DOHH2 (cell line): ENCODE measurements around the gene RIPOR3.

Experiments used
- EZH2phosphoT487 ChIP-seq: fragments of 200-600 bp; sonication (generic); IDR thresholded peaks from 2 replicates; pipeline ENCODE4 v1.6.1; 2017; ENCODE audit warnings: borderline replicate concordance, mild to moderate bottlenecking, antibody characterized with exemption, low read length, moderate library complexity, mixed read lengths
- TF ChIP-seq, protein P1 (sequence below): fragments of 200-600 bp; sonication (generic); IDR thresholded peaks from one replicate; pipeline ENCODE4 v1.5.1; 2014; ENCODE audit warnings: antibody characterized with exemption, mild to moderate bottlenecking, low read depth, low read length; ENCODE audit not compliant: poor library complexity, severe bottlenecking

DNA sequence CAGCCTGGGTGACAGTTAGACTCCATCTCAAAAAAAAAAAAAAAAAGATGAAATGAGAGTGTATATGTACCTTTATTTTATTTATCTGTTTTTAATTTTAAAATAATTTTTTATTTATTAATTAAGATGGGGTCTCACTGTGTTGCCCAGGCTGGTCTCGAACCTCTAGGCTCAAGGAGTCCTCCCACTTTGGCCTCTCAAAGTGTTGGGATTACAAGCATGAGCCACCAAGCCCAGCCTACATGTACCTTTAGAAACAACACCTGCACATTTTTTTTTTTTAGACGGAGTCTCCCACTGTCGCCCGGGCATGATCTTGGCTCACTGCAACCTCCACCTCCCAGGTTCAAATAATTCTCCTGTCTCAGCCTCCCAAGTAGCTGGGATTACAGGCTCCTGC lies 28.0 kb upstream of the RIPOR3 start:
- TF ChIP-seq, protein P1, sequence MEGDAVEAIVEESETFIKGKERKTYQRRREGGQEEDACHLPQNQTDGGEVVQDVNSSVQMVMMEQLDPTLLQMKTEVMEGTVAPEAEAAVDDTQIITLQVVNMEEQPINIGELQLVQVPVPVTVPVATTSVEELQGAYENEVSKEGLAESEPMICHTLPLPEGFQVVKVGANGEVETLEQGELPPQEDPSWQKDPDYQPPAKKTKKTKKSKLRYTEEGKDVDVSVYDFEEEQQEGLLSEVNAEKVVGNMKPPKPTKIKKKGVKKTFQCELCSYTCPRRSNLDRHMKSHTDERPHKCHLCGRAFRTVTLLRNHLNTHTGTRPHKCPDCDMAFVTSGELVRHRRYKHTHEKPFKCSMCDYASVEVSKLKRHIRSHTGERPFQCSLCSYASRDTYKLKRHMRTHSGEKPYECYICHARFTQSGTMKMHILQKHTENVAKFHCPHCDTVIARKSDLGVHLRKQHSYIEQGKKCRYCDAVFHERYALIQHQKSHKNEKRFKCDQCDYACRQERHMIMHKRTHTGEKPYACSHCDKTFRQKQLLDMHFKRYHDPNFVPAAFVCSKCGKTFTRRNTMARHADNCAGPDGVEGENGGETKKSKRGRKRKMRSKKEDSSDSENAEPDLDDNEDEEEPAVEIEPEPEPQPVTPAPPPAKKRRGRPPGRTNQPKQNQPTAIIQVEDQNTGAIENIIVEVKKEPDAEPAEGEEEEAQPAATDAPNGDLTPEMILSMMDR, result no peak
- TF ChIP-seq EZH2phosphoT487, result no peak
